HG03457 (cell line): ENCODE measurements around the gene ZNF581.

Source experiments
- ATAC-seq: cut with Tn5 transposase; IDR thresholded peaks from one replicate; pipeline ENCODE4 v1.9.1; 2021; ENCODE audit warnings: moderate number of reproducible peaks; ENCODE audit not compliant: unreplicated experiment

Gene ZNF581

DNA sequence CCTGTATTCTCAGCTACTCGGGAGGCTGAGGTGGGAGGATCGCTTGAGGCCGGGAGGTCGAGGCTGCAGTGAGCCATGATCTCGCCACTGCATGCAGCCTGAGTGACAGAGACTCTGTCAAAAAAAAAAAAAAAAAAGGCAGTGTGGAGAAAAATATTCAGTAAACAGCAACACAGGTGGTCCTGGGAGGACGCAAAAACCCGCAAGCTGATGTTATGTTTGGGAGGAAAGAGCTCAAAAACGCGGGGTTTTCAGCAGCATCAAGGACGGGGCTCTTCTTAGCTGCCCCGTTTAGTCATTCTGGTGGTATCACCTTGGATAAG is 18.5 kb upstream of the ZNF581 start:
- ATAC-seq, result no peak

DNA sequence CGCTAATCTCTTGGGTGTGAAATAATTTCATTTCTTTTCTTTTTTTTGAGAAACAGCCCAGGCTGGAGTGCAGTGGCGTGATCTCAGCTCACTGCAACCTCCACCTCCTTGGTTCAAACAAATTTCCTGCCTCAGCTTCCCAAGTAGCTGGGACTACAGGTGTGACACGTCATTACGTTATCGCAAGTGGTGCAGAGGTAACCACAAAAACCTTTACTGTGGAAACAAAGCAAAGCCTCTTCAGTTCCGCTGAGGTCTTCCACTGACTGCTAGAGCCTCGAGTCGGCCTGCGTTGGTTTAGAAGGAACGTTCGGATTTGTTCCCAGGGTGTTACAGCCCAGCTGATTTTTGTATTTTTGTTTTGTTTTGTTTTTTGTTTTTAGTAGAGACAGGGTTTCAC is 17.1 kb upstream of the ZNF581 start:
- no peak for ATAC-seq

DNA sequence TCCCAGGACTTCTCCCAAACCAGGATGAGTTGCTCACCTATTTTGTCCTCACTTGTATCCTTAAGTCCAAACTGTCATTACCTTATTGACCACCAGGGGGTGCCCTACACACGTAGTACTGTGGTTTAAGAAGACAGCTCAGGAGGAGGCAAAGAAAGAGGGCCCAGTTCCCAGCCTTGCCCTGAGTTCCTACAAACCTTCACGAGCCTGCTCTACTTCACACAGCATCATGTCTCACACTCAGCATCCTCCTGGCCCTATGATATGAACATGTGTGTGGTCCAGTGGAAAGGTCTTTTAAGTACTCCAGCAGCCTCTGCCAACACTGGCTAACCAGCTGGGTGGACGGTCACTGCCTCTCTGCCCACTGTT is 11.0 kb upstream of the ZNF581 start:
- no peak for ATAC-seq

DNA sequence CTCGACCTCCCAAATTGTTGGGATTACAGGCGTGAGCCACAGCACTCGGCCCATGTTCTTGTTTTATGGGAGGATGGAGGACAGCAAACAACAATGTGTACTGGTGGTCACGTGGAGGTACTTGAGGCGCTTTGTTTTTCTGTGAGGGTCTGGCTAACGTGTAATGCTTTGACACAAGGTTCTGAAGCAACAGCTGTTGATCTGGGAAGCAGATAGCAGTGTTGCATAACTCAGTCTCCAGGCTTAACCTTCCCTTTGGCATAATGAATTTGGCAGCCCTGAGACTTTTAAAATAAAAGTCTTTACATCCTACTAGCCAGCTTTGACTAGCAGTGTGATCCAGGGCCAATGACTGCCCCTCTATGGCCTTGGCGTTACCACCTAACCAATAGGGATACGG is 9.6 kb upstream of the ZNF581 start:
- no peak for ATAC-seq

DNA sequence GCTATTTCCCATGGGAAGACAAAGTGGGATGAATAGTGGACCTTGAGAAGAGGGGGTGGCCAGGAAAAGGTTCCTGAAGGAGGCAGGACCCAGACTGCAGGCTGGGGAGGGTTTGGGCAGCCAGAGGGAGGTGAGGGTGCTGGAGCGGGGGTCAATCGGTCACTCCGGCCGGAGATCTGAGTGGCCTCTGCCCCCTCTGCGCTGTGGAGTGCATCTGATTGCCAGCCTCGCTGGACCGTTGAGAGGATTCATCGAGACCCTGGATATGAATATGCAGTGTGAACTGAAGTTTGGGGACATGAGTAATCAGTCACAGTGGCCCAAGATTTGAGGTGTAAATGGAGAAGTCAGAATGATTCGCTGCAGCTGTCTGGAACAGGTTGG is 8.1 kb upstream of the ZNF581 start:
- no peak for ATAC-seq

DNA sequence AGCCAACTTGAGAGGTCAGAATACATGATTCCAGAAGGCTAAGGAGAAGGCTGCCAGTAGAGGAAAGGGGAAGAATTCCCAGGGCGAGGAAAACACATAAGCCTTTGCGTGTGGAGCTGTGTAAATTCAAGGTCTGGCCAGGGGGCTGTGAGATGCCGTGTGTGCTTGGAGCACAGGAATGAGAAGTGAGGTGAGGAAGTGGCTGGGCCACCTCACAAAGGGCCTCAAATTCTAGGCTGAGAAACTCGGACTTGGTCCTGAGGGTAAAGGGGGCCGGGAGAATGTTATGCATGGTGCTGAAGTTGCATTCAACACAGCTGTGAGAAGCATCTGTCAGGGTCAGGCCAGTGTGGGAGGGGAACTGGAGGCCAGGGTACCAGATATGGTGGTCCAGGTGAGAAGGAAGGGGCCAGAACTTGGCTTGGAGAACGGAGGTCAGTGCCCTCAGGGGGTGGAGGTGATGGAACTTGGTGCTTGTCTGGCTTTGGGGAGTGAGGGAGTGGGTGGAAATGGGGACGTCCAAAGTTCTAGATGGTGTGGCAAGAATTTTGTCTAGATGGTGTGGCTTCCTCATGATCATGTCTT is 7.5 kb upstream of the ZNF581 start:
- no peak for ATAC-seq

DNA sequence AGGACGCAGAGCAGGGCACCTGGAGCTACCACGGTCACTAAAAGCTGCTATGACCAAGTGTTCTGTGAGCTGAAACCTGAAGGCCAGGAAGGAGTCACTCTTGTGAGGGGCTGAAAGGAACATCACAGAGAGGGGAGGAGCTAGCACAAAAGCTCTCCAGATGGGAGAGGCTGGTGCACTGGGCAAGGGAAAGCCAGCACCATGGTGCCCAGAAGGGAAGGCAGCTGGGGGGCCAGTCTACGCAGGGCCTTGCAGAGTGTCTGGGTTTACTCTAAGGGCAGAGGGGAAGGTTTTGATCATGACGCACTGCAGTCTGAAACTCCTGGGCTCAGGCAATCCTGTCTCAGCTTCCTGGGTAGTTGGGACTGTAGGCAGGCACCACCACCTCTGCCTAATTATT is 6.7 kb upstream of the ZNF581 start:
- ATAC-seq, result no peak

DNA sequence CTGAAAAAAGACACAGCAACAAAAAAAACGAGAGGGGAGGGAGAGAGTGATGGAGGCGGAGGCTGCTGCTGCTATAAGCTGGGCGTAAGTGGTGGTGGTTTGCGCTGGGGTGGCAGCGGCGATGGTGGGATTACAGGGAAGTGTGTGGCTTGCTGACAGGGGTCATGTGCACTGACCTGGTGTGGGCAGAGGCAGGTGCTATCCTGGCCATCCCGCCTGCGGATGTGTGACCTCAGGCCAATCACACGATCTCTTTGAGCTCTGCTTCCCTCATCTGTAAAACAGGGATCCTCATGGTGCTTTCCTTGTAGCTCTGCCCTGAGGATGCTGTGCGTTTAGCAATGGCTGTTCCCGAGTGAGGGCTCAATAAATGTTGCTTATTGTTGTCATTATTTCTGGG is 5.9 kb upstream of the ZNF581 start:
- no peak for ATAC-seq

DNA sequence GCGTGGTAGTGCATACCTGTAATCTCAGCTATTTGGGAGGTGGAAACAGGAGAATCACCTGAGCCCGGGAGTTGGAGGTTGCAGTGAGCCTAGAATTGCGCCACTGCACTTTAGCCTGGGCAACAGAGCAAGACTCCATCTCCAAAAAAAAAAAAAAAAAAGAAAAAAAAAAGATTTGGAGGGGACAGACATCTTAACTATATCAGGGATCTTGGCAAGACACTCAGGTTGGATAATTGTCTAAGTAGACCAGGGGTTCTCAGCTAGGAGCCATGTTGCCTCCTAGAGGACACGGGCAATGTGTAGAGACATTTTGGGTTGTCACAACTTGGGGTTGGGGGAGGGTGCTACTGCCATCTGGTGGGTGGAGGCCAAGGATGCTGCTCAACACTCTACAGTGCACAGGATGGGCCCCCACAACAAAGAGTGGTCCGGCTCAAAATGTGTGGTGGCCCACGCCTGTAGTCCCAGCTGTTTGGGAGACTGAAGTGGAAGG is 4.5 kb upstream of the ZNF581 start:
- ATAC-seq, result no peak

DNA sequence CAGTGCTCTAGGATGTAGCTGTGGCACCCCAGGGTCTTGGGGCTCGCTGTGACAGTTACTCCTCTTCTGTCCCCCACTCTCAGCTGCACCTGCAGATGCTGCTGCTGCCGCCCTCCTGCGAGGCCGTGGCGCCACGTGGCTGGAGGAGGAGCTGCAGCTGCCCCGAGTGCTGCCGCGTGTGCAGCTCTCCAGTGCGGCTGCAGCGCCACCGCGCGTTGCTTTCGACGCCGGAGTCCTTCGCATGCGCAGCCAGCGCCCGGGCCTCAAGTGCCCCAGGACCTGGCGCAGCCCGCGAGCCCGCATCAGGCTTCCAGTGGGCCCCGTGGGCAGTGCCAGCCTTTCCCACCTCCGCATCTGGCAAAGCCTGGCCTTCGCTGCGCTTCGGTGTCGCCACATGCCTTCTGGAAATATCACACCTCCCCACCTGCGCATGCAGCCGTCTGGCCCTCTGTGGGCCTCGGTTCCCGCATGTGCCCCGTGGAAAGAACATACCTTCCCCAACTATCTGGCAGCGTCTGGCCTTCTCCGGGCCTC is 3.3 kb upstream of the ZNF581 start:
- ATAC-seq, result no peak

DNA sequence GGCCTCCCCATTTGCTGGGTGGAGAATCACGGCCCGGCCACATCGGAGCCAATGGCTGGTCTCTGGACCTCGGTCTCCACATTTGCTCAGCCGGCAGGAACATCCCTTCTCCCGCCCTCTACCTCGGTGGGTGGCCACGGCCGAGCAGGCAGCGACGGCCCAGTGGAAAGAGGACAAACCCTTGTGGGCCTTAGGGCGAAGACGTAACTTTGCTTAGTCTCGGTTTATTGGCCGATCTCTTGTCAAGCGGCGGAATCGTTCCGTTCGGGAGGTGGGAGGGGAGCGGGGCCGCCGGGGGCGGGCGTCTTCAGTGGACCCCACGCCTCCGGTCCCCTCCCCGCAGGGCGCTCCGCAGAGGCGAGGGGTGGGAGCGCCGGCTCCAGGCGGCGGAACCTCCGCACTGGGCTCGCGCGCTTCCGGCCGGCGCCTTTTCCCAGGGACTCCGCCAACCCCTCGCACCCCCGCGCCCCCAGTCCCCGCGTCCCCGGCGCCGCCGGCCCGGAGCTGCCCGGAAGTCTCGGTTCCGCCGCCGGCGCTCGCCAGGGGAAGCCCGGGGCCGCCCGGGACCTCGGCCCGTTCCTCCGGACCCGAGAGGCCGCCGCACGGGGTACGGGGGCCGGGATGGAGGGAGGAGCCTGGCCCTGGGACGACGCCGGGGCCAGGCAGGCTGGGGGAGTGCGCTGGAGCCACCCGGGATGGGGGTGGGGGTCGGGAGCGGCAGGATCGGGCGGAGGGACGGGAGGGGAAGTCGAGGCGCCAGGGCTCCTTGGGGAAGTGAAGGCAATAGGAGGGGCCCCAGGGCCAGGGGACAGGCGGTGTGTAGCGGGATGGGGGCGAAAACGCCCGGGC is 2.6 kb upstream of the ZNF581 start, which contains the start of gene ZNF580:
Gene ZNF580 (plus strand): TSS at position 426 of the 849 bp plus-strand sequence. CDS start 1,507 bp downstream, outside the sequence.
- no peak for ATAC-seq

DNA sequence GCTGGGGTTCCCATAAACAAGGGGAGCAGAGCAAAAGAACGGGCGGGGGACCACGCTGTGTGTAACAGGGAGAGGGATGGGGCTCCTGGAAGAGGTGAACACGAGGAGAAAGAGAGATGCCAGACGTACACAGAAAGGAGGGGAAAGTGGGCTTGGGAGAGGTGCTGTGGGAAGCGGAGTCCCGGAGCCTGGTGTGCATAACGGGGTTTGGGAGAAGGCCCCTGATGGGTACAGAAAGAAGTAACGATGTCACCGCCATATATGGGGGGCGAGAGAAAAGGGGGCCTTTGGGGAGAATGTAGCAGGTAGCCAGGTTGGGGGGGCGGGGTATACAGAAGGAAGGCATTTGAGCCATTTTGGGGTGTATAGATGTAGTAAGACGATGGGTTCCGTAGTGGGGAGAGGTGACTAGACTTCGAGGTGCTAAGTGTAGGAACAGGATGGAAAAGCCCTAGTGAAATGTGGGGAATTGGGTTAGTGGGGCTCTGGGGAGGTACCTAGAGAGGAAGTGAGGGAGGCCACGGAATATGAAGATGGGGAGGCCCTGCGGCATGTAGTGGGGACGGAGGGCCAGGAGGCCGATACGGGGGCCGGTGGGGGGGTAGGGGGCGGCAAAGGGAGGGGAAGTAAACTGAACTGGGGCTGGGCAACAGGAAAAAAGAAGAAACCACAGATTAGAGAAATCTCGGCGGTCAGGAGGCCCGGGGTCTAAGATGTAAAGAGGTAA is 1.9 kb upstream of the ZNF581 start:
- ATAC-seq, result no peak

DNA sequence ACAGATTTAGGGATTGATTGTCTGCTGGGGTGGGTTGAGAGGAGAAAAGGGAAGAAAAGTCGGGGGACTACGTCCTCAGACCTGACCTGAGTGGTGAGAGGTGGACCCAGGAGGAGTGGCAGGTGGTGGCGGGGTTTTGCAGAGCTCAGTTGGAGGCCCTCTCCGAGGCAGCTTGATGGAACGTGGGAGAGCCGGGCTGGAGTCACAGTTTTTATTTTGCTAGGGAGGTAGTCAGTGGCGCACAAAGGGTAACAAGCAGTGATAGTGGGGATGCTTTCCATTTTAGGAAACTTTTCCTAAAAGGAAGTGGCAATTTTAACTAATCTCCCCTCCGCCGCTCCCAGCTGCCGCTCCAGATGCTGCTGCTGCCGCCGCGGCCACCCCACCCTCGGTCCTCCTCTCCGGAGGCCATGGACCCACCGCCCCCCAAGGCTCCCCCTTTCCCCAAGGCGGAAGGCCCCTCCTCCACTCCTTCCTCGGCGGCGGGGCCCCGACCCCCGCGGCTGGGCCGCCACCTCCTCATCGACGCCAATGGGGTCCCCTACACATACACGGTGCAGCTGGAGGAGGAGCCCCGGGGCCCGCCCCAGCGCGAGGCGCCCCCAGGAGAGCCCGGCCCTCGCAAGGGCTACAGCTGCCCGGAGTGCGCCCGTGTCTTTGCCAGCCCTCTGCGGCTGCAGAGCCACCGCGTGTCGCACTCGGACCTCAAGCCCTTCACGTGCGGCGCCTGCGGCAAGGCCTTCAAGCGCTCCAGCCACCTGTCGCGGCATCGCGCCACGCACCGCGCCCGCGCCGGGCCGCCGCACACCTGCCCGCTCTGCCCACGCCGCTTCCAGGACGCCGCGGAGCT is 1.1 kb upstream of the ZNF581 start:
- no peak for ATAC-seq

DNA sequence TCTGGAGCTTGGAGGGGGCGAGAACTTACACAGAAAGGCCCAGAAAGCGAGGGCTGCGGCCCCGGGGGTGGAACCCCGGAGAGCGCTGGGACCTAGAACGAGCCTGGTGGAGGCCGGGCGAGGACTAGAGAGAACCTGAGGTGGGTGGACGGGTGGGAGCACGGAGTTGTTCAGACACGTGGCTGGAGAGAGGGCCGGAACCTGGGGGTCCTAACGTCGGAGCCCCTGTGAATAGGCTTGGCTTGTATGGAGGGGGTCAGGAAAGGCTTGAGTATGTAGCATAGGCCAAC is 383 bp downstream of the ZNF581 start:
- ATAC-seq, result no peak

DNA sequence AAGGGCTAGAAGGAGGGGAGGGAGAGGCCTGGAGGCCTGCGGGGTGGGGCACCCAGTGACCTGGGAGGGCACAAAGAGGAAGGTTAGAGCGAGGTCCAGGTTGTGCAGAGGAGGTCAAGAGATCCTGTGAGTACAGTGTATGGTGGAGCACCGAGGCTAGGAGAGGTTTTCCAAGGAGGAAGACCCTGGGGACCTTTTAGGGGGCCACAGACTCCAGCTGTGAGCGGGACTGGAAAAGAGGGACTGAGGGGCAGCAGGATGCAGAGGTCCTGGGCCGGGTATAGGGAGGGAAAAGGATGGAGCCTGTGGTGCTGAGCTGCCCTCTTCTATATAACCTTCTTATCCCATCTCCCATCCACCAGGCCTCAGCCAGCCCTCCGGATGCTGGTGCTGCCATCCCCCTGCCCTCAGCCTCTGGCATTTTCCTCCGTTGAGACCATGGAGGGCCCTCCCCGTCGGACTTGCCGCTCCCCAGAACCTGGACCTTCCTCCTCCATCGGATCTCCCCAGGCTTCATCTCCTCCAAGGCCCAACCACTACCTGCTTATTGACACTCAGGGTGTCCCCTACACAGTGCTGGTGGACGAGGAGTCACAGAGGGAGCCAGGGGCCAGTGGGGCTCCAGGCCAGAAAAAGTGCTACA is 863 bp downstream of the ZNF581 start:
- ATAC-seq, result no peak

DNA sequence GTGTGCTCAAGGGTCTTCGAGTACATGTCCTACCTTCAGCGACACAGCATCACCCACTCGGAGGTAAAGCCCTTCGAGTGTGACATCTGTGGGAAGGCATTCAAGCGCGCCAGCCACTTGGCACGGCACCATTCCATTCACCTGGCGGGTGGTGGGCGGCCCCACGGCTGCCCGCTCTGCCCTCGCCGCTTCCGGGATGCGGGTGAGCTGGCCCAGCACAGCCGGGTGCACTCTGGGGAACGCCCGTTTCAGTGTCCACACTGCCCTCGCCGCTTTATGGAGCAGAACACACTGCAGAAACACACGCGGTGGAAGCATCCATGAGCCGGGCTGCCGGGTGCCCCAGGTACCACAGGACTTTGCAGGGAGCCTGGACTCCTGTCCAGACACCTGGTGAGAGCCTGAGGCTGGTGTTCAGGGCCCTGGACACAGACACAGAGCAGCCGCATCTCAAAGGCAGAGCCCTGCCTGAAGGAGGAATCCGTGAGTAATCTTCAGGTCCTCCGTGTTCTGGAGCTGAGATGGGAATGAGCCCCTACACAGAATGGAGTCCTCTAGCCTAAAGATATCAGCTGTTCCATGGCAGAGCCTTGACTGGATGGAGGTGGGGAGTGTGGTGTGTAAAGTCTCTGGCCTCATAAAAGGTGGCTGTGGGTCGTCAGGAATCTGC is 1.5 kb downstream of the ZNF581 start:
- ATAC-seq, result no peak

DNA sequence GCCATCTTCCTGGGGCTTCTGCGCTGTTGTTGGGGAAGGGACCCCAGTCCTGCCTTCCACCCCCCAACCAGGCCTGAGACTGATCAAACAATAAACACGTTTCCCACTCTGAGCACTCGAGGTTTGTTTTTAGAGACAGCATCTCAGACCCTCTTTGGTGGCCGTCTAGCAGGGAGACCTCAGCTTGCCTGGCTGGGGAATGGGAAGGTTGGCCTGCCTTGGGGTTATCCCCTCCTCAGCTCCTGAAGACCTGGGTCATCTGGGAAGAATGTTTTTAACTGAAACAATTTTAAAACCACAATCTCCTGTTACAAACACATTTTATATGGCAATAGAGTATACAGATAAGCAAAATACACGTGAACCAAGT is 2.0 kb downstream of the ZNF581 start:
- no peak for ATAC-seq

DNA sequence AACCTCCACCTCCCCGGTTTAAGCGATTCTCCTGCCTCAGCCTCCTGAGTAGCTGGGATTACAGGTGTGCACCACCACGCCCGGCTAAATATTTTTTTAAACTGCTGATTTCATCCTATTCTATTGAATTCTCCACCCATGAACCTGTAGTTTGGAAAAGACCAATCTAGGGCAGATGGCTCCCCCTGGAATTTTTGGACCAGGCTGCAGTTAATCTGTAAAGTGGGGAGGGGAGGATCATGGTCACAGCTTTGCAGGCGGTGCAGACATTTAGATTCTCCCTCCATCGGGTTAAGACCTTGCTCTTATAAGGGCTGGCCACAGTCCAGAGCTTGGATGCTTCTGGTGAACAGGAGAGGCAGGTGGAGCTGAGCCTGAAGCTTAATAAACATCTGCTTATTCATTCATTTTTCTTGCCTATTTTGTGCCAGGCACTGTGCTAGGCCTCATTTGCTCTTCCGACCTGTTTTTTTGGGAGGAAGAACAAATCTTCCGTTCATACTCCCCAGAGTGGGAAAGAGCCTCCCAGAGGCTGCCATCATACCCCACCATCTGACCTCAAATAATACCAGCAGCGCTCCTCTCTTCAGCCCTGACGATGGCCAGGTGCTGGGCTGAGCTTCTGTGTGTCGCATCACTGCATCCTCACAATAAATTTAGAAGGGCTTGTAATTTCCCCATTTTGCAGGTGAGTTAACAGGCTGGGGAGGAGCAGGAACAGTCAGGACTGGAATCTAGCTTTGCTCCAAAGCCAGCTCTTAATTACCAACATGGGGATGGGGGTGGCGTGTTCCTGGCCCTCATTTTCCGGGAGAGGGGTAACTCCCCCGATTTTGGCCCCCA is 3.7 kb downstream of the ZNF581 start:
- ATAC-seq, result no peak
